IPS DF 6.9 (cell line): ENCODE results near the gene ANKHD1.
"Not testable (repeated sequence)": the region's sequence is repeated elsewhere in the genome, so short reads cannot be mapped to it uniquely, and the experiment has no call there.

ENCODE experiments used
- DNase-seq: peaks from one replicate; pipeline ENCODE4 v3.0.0-alpha.2; 2013; ENCODE audit warnings: low read depth, low spot score
- H3K27ac ChIP-seq: one replicate; pipeline ENCODE4 v1.5.1; 2013; ENCODE audit warnings: low read length, control low read depth
- H3K27me3 ChIP-seq: 2 replicates; pipeline ENCODE4 v1.6.1; 2013; ENCODE audit warnings: mild to moderate bottlenecking, low read length; ENCODE audit not compliant: control insufficient read depth, insufficient read depth
- H3K36me3 ChIP-seq: 2 replicates; pipeline ENCODE4 v1.6.1; 2013; ENCODE audit warnings: low read length; ENCODE audit not compliant: control insufficient read depth, insufficient read depth
- H3K4me1 ChIP-seq: 2 replicates; pipeline ENCODE4 v1.6.1; 2013; ENCODE audit warnings: low read length; ENCODE audit not compliant: control insufficient read depth, insufficient read depth
- H3K4me3 ChIP-seq: 2 replicates; pipeline ENCODE4 v1.5.1; 2013; ENCODE audit warnings: mild to moderate bottlenecking, low read length
- H3K9me3 ChIP-seq: 2 replicates; pipeline ENCODE4 v1.6.1; 2013; ENCODE audit warnings: low read length, inconsistent platforms; ENCODE audit not compliant: control insufficient read depth, insufficient read depth
- WGBS: extraction: QIAGEN DNeasy Blood & Tissue Kit; methylation state at CpG from one replicate; pipeline ENCODE4 v1.1.7; 2013; ENCODE audit warnings: mixed read lengths, missing lambda C conversion rate; ENCODE audit not compliant: insufficient read length, insufficient coverage; 5-methylcytosine and 5-hydroxymethylcytosine counted together

The ANKHD1 gene

DNA sequence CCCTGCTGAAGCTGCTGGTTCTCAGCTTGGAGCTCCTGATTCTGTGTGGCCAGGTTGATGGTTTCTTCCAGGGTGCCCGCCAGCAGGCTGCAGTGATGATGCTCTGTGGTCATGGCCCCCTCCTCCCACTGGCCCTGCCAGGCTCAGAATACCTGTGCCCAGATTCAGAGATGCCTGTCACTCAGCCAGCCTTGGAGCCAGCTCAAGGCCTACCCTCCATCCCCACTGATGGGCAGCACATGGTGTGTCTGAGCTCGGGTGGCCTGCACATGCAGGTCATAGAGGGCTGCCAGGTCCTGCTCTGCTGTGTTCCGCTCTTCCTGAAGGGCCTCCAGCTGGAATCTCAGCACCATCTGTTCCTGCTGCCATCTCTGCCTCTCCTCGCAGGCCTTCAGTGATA, 168.4 kb downstream of the ANKHD1 start:
- H3K4me3 ChIP-seq, result no peak overlapping the region
- H3K4me1 ChIP-seq, result no peaks in the 10 kb centered on the region; the same call in 1 of the 2 replicates
- no peak overlapping the region for H3K27ac ChIP-seq
- no peak for DNase-seq
- H3K36me3 ChIP-seq, result peaks cover 15% of the 10 kb centered on the region
- no peaks in the 10 kb centered on the region for H3K9me3 ChIP-seq
- H3K27me3 ChIP-seq, result no peaks in the 10 kb centered on the region
- no CpG with 5 or more reads among the region's 4 CpGs for WGBS

DNA sequence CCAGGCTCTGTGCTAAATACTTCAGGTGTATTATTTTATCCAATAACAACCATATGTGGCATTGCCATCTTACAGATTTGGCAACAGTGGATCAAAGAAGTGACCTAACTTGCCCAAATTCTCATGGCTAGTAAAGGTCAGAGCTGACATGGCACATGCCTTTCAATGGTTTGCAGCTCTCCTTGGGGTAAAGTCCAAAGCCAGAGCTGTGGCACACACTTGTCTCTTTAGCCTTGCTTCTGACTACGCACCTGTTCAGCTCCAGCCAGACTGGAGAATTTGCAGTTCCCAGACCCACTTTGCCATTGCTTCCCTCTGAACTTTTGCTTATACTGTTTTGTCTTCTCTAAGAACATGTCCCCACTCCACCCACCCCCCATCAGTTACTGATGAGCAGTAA, 168.9 kb downstream of the ANKHD1 start:
- WGBS, result no CpG with 5 or more reads among the region's 1 CpG
- no peak for DNase-seq
- Histone ChIP-seq H3K4me1 (no peaks in the 10 kb centered on the region; the same call in 1 of the 2 replicates), H3K27ac (no peak overlapping the region), H3K36me3 (peaks cover 15% of the 10 kb centered on the region), H3K4me3 (no peak overlapping the region), H3K9me3 (no peaks in the 10 kb centered on the region), H3K27me3 (no peaks in the 10 kb centered on the region)

DNA sequence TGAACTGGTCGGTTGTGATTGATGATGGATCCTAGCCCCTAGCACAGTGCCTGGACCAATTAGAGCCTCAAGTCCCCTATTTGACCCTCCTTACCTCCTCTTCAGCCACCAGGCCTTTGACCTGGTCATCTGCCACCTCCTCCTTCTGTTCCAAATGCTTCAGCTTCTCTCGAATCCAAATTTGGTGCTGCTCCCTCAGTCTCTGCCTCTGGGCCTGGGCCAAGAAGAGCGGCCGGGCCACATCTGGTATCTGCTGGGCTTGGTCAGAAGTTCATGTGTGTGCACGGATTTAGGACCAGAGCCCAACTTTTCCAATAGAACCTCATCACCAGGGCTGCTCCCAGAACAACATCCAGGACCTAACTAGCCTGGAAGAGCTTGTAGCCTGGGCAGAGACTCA, 169.5 kb downstream of the ANKHD1 start:
- no peaks in the 10 kb centered on the region; the same call in 1 of the 2 replicates for H3K4me1 ChIP-seq
- H3K4me3 ChIP-seq, result no peak overlapping the region
- DNase-seq, result no peak
- H3K27me3 ChIP-seq, result no peaks in the 10 kb centered on the region
- no peaks in the 10 kb centered on the region for H3K9me3 ChIP-seq
- no CpG with 5 or more reads among the region's 5 CpGs for WGBS
- H3K36me3 ChIP-seq, result peaks cover 15% of the 10 kb centered on the region
- no peak overlapping the region for H3K27ac ChIP-seq

DNA sequence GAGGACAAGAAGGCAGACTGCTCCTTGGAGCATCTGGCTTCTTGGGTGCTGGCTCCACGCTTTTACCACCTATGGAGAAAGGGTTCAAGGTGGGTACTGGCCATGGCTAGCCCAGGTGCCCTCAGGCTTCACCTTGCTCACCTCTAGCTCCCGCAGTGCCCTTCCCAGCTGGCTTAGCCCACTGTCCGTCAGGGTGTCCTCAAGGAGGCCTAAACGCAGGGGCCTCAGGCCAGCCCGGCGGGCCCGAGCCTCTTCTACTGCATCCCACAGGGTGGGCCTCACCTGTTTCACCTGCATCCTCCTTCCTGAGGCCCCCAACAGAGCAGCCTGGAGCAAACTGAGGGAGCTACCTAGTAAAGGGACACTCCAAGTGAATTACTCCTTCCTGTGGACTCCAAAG, 172.1 kb downstream of the ANKHD1 start:
- H3K27me3 ChIP-seq, result no peaks in the 10 kb centered on the region
- no peaks in the 10 kb centered on the region; the same call in 1 of the 2 replicates for H3K4me1 ChIP-seq
- no peak overlapping the region for H3K27ac ChIP-seq
- H3K4me3 ChIP-seq, result no peak overlapping the region
- H3K9me3 ChIP-seq, result no peaks in the 10 kb centered on the region
- no peaks in the 10 kb centered on the region for H3K36me3 ChIP-seq
- no CpG with 5 or more reads among the region's 7 CpGs for WGBS
- DNase-seq, result no peak

DNA sequence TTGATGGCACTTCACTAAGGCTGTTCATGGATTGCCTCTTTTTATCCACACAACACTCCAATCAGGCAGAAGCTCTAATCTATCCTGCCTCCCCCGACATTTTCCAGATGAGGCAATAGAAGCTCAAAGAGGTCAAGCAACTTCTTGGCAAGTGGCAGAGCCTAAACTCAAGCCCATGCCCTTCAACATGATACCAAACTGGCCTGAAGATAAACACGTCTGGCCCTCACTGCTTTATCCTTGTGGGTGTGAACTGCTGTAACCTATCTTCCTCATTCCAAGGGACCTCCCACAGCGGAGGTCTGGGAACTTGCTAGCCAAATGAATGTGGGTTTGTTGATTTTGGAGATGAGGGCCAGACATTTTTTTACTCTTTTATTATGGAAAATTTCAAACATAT, 172.5 kb downstream of the ANKHD1 start:
- no peaks in the 10 kb centered on the region for H3K36me3 ChIP-seq
- no peak for DNase-seq

DNA sequence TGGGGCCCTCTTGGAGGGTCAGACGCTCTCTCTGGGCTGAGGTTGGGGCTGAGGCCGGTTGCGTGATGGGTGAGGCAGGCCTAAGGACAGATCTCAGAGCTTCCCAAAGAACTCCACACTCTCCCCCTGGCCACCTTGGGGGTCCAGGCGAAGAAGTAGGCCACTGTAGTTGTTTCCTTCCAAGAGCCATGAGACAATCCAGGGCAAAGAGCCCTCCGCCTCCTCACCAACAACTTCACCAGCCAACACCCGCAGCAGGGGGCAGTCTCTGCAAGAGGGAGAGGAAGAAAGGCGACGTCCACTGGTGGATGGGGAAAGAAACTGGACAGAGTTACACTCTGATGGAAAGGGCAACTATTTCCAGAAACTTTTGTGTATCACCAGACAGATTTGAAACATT, 173.7 kb downstream of the ANKHD1 start:
- no CpG with 5 or more reads among the region's 8 CpGs for WGBS
- Histone ChIP-seq H3K4me1 (no peaks in the 10 kb centered on the region; the same call in 1 of the 2 replicates), H3K4me3 (no peak overlapping the region), H3K9me3 (no peaks in the 10 kb centered on the region), H3K27ac (no peak overlapping the region), H3K36me3 (no peaks in the 10 kb centered on the region), H3K27me3 (no peaks in the 10 kb centered on the region)
- DNase-seq, result peak; percentile 22

More for the DNA sequence above, 172.5 kb downstream of the ANKHD1 start:
- WGBS, result no CpG with 5 or more reads among the region's 3 CpGs
- no peaks in the 10 kb centered on the region for H3K27me3 ChIP-seq
- no peaks in the 10 kb centered on the region; the same call in 1 of the 2 replicates for H3K4me1 ChIP-seq
- H3K9me3 ChIP-seq, result no peaks in the 10 kb centered on the region
- H3K4me3 ChIP-seq, result no peak overlapping the region
- H3K27ac ChIP-seq, result no peak overlapping the region

DNA sequence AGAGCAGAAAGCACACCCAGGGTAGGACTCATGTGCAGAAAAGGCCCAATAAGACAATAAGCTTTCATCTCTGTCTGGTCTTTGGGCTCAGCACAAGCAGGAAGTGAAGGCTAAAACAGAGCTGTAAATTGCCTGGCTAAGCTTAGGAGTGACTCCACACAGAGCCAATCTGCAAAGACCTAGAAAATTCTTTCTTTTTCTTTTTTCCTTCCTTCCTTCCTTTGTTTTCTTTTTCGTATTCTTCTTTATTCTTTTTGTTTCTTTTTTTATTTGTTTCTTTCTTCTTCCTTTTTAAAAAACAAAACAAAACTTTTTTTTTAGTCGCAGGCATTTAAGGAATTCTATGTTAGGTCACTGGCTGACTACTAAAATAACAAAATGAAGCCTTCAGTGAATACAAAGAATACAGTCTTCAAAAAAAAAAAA, 175.2 kb downstream of the ANKHD1 start:
- Histone ChIP-seq H3K27me3 (no peaks in the 10 kb centered on the region), H3K27ac (no peak overlapping the region), H3K4me3 (no peak overlapping the region), H3K4me1 (no peaks in the 10 kb centered on the region; the same call in 1 of the 2 replicates), H3K36me3 (no peaks in the 10 kb centered on the region), H3K9me3 (no peaks in the 10 kb centered on the region)
- DNase-seq, result no peak
- no CpG with 5 or more reads among the region's 2 CpGs for WGBS

DNA sequence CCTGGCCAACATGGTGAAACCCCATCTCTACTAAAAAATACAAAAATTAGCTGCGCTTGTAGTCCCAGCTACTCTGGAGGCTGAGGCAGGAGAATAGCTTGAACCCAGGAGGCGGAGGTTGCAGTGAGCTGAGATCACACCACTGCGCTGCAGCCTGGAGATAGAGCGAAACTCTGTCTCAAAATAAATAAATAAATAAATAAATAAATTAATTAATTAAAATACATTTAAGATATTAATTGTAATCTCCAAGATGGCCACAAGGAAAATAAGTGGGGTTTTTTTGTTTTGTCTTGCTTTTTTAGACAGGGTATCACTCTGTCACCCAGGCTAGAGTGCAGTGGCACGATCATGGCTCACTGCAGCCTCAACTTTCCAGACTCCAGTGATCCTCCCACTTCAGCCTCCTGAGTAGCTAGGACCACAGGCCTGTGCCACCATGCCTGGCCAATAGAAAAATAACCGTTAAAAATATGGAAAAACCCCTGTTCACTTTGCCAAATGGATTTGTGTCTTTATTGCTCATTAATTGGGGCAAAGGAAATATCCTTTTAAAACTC, 177.6 kb downstream of the ANKHD1 start:
- H3K9me3 ChIP-seq, H3K27me3 ChIP-seq, H3K4me3 ChIP-seq, H3K36me3 ChIP-seq, H3K4me1 ChIP-seq, H3K27ac ChIP-seq, DNase-seq: not testable (repeated sequence)
- WGBS, result no CpG with 5 or more reads among the region's 6 CpGs

DNA sequence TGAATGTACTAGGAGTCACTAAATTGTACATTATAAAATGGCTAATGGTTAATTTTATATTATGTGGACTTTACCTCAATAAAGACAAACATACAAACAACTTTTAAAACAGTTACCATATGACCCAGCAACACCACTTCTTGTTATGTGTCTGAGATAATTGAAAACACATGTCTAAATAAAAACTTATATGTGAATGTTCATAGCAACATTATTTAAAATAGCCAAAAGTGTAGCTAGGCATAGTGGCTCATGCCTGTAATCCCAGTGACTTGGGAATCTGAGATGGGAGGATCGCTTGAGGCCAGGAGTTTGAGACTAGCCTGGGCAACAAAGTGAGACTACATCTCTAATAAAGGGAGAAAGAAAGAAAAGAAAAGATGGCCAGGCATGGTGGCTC, 185.9 kb downstream of the ANKHD1 start:
- Histone ChIP-seq H3K9me3 (no peaks in the 10 kb centered on the region), H3K4me3 (no peak overlapping the region), H3K27ac (no peak overlapping the region), H3K4me1 (no peaks in the 10 kb centered on the region), H3K27me3 (no peaks in the 10 kb centered on the region), H3K36me3 (no peaks in the 10 kb centered on the region)
- DNase-seq, result no peak
- WGBS, result no CpG with 5 or more reads among the region's 1 CpG

DNA sequence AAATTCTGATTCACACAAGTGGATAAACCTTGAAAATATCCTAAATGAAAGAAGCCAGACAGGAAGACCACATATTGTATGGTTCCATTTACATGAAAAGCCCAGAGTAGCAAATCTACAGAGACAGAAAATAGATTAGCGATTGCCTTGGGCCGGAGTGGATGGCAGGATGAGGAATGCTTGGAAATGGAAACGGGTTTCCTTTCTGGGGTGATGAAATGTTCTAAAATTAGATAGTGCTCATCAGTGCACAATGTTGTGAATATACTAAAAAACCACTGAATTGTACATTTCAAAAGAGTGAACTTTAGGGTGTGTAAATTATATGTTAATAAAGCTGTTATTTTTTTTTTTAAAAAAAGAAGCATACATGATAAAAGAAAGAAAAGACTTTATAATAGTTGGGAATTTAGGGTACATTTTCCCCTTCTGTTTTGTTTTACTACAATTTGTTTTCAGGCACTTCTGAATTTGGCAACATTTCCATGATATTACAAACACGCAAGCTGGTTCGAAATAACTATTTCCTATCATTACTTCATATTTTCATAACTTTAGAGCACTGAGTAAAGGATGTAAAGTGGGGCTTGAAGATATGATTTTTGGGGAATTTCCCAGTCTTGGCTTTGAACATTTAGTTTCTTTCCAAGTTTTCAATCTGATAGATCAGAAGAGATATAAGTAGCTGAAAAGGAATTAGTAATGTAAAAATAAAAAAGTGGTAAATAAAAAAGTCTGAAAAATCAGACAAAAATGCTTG, 186.9 kb downstream of the ANKHD1 start:
- Histone ChIP-seq H3K27me3 (no peaks in the 10 kb centered on the region), H3K9me3 (no peaks in the 10 kb centered on the region), H3K36me3 (no peaks in the 10 kb centered on the region), H3K27ac (no peak overlapping the region), H3K4me1 (no peaks in the 10 kb centered on the region), H3K4me3 (no peak overlapping the region)
- whole genome bisulfite sequencing, result no CpG with 5 or more reads among the region's 5 CpGs
- no peak for DNase-seq
